ENCODE measurements around the gene REC8.

GRCh38 chr14:24182110-24182882, 10.4 kb downstream of the REC8 start:
- TF ChIP-seq CTCF (IDR thresholded peaks at IDR 0.05; ENCODE audit: borderline replicate concordance, extremely low read depth, low read length, poor library complexity, severe bottlenecking) (no peak), EZH2 (IDR thresholded peaks at IDR 0.05; ENCODE audit: borderline replicate concordance, low read depth, low read length, severe bottlenecking) (no peak)

Data from DND-41 (cell line).